ENCODE measurements around the gene ZNF862. TPM values are rescaled to one million over a fixed set of nuclear protein-coding genes. Genes with fewer than 3 reads are reported as not detected.

Gene ZNF862
- polyA plus RNA-seq, 6 donors from 2014 or later: 2.7 to 8.6 (median 4.6) TPM

- Mint-ChIP-seq H3K27ac (no peak overlapping the region), H3K36me3 (no peaks in the 10 kb centered on the region), H3K4me3 (no peak overlapping the region), H3K27me3 (peaks cover 0 to 1% (median 0%) of the 10 kb centered on the region in 3 donors), H3K4me1 (no peaks in the 10 kb centered on the region), H3K9me3 (no peaks in the 10 kb centered on the region)
- DNase-seq (no peak), ATAC-seq (ENCODE audit: low read depth in 2 of 2) (no peak)
These were observed 23.1 kb upstream of the ZNF862 start for GRCh38 chr7:149815121-149815520.

DNA sequence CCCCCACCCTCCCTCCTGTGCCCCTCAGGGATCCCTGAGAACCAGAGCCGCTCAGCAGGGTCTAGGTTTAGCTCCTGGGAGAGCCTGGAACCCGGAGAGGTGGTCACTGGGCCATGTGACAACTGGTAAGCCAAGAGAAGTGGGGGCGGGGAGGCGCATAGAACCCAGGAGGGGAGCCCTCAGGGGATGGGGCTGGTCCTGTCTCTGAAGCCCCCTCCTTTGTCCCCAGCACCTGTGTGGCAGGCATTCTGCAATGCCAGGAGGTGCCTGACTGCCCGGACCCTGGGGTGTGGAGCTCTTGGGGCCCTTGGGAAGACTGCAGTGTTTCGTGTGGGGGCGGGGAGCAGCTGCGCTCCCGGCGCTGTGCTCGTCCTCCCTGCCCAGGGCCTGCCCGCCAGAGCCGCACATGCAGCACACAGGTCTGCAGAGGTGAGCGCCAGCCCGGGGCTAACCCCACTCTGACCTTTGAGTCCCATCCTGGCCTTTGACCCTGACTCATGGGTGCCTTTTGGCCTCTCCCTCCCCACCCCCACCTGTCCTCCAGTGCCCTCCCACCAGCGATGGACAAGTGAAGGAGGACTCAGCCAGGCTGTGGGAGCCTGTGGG, 22.4 kb upstream of the ZNF862 start:
- Mint-ChIP-seq H3K27ac (no peak overlapping the region), H3K36me3 (no peaks in the 10 kb centered on the region), H3K9me3 (no peaks in the 10 kb centered on the region), H3K4me1 (no peaks in the 10 kb centered on the region), H3K27me3 (no peaks in the 10 kb centered on the region), H3K4me3 (no peak overlapping the region)
- DNase-seq (no peak), ATAC-seq (ENCODE audit: low read depth in 2 of 2) (no peak)

- Mint-ChIP-seq H3K4me3 (no peak overlapping the region), H3K4me1 (no peaks in the 10 kb centered on the region), H3K9me3 (no peaks in the 10 kb centered on the region), H3K27me3 (no peaks in the 10 kb centered on the region), H3K27ac (no peak overlapping the region), H3K36me3 (no peaks in the 10 kb centered on the region)
- ATAC-seq (ENCODE audit: low read depth in 2 of 2): no peak
- no peak for DNase-seq
These were observed 21.9 kb upstream of the ZNF862 start for GRCh38 chr7:149816267-149816751.

DNA sequence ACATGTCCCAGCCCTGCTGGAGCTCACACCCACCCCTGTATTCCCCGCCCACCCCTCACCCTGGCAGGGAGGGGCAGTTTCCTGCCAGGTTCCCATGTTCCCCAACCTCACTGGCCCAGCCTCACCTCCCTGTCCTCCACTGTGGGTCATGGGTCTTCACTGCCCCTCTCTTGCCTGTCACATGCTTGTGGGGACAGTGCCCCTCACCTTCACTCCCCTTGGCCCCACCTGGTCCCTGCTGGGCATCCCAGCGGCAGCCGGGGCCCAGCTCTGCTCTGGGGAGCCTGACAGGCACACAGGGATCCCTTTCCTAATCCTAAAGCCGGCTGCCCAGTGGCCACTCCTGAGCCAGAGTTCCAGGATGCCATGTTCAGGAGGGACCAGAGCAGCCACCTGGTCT, 21.4 kb upstream of the ZNF862 start:
- H3K27ac Mint-ChIP-seq: no peak overlapping the region
- H3K4me1 Mint-ChIP-seq: no peaks in the 10 kb centered on the region
- ATAC-seq (ENCODE audit: low read depth in 2 of 2) (no peak), DNase-seq (no peak)
- peaks cover 0 to 3% (median 1%) of the 10 kb centered on the region in 3 donors for H3K27me3 Mint-ChIP-seq
- H3K4me3 Mint-ChIP-seq: no peak overlapping the region
- H3K9me3 Mint-ChIP-seq: no peaks in the 10 kb centered on the region
- no peaks in the 10 kb centered on the region for H3K36me3 Mint-ChIP-seq

DNA sequence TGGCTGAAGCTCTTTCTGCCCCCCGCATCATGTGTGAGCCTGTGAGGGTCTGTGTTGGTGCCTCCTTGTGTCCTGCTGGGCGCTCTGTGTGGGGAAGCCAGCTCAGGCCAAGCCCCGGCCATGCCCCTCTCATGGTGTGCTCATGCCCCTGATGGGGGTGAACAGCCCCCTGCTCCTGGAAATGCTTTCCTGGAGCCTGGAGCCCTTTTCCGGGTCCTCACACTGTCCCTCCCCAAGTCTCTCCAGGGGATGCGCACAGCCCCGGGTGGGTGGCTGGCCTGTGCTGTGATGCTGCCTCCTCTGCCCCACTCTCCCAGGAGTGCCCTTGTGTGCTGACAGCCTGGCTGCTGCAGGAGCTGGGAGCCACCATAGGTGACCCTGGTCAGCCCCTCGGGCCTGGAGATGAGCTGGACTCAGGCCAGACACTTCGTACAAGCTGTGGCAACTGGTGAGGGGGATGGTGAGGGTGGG, 20.8 kb upstream of the ZNF862 start:
- Mint-ChIP-seq H3K27me3 (peaks cover 0 to 5% (median 5%) of the 10 kb centered on the region in 3 donors), H3K36me3 (no peaks in the 10 kb centered on the region), H3K9me3 (no peaks in the 10 kb centered on the region), H3K27ac (no peak overlapping the region), H3K4me1 (no peaks in the 10 kb centered on the region), H3K4me3 (no peak overlapping the region)
- DNase-seq (no peak), ATAC-seq (ENCODE audit: low read depth in 2 of 2) (no peak)

GRCh38 chr7:149817836-149818535, 20.2 kb upstream of the ZNF862 start:
- H3K9me3 Mint-ChIP-seq: no peaks in the 10 kb centered on the region
- H3K4me3 Mint-ChIP-seq: no peak overlapping the region
- peak overlapping the region in 1 of 6 donors; percentile 83 for H3K27ac Mint-ChIP-seq
- H3K27me3 Mint-ChIP-seq: peaks cover 0 to 9% (median 6%) of the 10 kb centered on the region in 3 donors
- peaks cover 0 to 2% (median 0%) of the 10 kb centered on the region in 3 donors for H3K4me1 Mint-ChIP-seq
- H3K36me3 Mint-ChIP-seq: no peaks in the 10 kb centered on the region
- no peak for ATAC-seq (ENCODE audit: low read depth in 2 of 2)
- no peak for DNase-seq

- no peaks in the 10 kb centered on the region for H3K9me3 Mint-ChIP-seq
- no peaks in the 10 kb centered on the region for H3K36me3 Mint-ChIP-seq
- DNase-seq: no peak
- peak overlapping the region in 1 of 6 donors; percentile 74 for H3K27ac Mint-ChIP-seq
- H3K4me3 Mint-ChIP-seq: no peak overlapping the region
- H3K27me3 Mint-ChIP-seq: peaks cover 0 to 12% (median 11%) of the 10 kb centered on the region in 3 donors
- no peak for ATAC-seq (ENCODE audit: low read depth in 2 of 2)
- H3K4me1 Mint-ChIP-seq: peaks cover 0 to 3% (median 2%) of the 10 kb centered on the region in 3 donors
These were observed 19.7 kb upstream of the ZNF862 start for GRCh38 chr7:149818536-149818840.

GRCh38 chr7:149819141-149819960, 18.8 kb upstream of the ZNF862 start:
- DNase-seq (no peak), ATAC-seq (ENCODE audit: low read depth in 2 of 2) (no peak)
- Mint-ChIP-seq H3K27ac (no peak overlapping the region), H3K9me3 (no peaks in the 10 kb centered on the region), H3K27me3 (peaks cover 0 to 14% (median 12%) of the 10 kb centered on the region in 3 donors), H3K4me3 (no peak overlapping the region), H3K36me3 (no peaks in the 10 kb centered on the region), H3K4me1 (peaks cover 0 to 4% (median 2%) of the 10 kb centered on the region in 3 donors)

DNA sequence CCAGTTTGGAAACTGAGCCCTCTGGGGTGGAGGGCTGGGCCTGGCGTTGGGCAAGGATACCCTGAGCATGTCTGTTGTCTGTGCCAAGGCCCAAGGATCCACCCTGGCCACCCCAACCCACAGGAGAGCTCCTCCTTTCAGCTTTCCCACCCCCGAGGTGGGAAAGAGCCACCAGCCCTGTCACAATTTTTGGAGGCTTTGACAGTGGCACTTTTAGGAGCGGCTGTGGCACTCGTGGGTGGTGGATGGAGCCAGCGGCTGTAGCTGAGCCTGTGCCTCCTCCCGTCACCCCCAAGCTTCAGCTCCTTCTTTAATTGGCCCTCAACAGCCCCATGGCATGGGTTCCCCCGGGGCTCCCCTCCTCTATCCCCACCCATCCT, 18.2 kb upstream of the ZNF862 start:
- peaks cover 0 to 14% (median 12%) of the 10 kb centered on the region in 3 donors for H3K27me3 Mint-ChIP-seq
- ATAC-seq (ENCODE audit: low read depth in 2 of 2) (no peak), DNase-seq (no peak)
- H3K27ac Mint-ChIP-seq: no peak overlapping the region
- no peak overlapping the region for H3K4me3 Mint-ChIP-seq
- H3K9me3 Mint-ChIP-seq: no peaks in the 10 kb centered on the region
- H3K36me3 Mint-ChIP-seq: no peaks in the 10 kb centered on the region
- H3K4me1 Mint-ChIP-seq: peaks cover 0 to 4% (median 2%) of the 10 kb centered on the region in 3 donors

DNA sequence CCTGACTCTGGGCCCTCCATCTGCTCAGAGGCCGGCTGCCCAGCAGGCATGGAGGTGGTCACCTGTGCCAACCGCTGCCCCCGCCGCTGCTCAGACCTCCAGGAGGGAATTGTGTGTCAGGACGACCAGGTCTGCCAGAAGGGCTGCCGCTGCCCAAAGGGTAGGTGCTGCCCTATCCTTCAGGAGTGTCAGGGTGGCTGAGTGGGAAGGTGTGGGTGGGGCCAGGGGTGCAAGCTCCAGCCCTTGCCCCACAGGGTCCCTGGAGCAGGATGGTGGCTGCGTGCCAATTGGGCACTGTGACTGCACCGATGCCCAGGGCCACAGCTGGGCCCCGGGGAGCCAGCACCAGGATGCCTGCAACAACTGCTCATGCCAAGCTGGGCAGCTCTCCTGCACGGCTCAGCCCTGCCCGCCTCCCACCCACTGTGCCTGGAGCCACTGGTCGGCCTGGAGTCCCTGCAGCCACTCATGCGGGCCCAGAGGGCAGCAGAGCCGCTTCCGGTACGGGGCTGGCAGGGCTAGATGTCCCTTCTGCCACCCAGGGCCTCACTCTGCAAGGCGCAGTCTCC, 17.5 kb upstream of the ZNF862 start:
- no peak overlapping the region for H3K27ac Mint-ChIP-seq
- peaks cover 0 to 4% (median 2%) of the 10 kb centered on the region in 3 donors for H3K4me1 Mint-ChIP-seq
- no peaks in the 10 kb centered on the region for H3K9me3 Mint-ChIP-seq
- H3K36me3 Mint-ChIP-seq: no peaks in the 10 kb centered on the region
- H3K27me3 Mint-ChIP-seq: peaks cover 0 to 14% (median 12%) of the 10 kb centered on the region in 3 donors
- no peak for ATAC-seq (ENCODE audit: low read depth in 2 of 2)
- DNase-seq: no peak
- no peak overlapping the region for H3K4me3 Mint-ChIP-seq

DNA sequence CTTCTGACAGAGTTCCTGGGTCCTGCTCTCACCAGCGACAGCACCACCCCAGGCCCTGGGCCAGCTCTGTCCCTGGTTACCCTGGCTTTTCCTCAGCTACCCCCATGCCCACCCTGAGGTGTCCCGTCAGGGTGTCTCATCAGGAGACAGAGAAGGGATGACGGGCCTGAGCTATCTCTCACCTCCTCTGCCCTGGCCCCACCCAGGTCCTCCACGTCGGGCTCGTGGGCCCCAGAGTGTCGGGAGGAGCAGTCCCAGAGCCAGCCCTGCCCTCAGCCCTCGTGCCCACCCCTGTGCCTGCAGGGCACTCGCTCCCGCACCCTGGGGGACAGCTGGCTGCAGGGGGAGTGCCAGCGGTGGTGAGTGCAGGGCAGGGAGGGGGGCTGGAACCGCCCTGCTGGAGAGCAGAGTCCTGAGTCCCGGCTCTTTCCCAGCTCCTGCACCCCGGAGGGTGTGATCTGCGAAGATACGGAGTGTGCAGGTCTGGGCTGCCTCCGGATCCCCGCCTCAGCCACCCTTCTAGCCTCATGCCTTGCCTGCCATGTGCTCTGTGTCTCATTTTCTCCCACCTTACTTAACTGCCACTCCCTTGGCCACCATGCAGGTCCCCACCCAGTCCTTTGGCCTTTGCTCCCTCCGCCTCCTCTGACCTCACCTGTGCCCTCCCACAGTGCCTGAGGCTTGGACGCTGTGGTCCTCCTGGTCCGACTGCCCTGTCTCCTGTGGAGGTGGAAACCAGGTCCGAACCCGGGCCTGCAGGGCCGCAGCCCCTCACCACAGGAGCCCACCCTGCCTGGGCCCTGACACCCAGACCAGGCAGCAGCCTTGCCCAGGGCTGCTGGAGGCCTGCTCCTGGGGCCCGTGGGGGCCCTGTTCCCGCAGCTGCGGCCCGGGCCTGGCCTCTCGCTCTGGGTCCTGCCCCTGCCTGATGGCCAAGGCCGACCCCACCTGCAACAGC, 16.7 kb upstream of the ZNF862 start:
- H3K4me1 Mint-ChIP-seq: peaks cover 0 to 4% (median 2%) of the 10 kb centered on the region in 3 donors
- no peak for ATAC-seq (ENCODE audit: low read depth in 2 of 2)
- no peaks in the 10 kb centered on the region for H3K9me3 Mint-ChIP-seq
- H3K4me3 Mint-ChIP-seq: no peak overlapping the region
- peaks cover 0 to 14% (median 12%) of the 10 kb centered on the region in 3 donors for H3K27me3 Mint-ChIP-seq
- no peak for DNase-seq
- no peaks in the 10 kb centered on the region for H3K36me3 Mint-ChIP-seq
- no peak overlapping the region for H3K27ac Mint-ChIP-seq

DNA sequence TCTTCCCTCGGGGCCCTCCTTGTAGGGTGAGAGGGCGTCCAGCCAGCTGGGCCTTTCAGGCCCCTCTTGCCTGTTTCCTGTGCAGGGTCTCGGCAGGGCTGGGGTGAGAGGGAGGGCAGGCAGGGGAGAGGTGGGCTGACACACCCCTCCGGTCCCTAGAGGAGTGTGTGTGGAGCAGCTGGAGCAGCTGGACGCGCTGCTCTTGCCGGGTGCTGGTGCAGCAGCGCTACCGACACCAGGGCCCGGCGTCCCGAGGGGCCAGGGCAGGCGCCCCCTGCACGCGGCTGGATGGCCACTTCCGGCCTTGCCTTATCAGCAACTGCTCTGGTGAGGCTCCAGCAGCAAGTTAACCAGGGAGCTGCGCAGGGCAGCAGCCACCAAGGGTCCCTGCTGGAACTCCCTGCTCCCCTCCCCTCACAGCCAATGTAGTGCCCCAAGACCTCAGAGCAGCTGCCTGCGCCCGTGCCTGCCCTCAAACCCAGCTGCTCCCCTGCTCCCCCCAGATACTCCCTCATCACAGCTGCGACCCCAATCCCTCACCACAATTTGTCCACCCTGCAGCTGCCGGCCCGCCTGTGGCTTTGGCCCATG, 15.7 kb upstream of the ZNF862 start:
- DNase-seq (no peak), ATAC-seq (ENCODE audit: low read depth in 2 of 2) (no peak)
- peaks cover 0 to 19% (median 12%) of the 10 kb centered on the region in 3 donors for H3K27me3 Mint-ChIP-seq
- H3K27ac Mint-ChIP-seq: no peak overlapping the region
- no peaks in the 10 kb centered on the region for H3K36me3 Mint-ChIP-seq
- H3K4me3 Mint-ChIP-seq: no peak overlapping the region
- H3K4me1 Mint-ChIP-seq: peaks cover 0 to 4% (median 2%) of the 10 kb centered on the region in 3 donors
- no peaks in the 10 kb centered on the region for H3K9me3 Mint-ChIP-seq
